ENCODE results near the gene TNS4.

The TNS4 gene

DNA sequence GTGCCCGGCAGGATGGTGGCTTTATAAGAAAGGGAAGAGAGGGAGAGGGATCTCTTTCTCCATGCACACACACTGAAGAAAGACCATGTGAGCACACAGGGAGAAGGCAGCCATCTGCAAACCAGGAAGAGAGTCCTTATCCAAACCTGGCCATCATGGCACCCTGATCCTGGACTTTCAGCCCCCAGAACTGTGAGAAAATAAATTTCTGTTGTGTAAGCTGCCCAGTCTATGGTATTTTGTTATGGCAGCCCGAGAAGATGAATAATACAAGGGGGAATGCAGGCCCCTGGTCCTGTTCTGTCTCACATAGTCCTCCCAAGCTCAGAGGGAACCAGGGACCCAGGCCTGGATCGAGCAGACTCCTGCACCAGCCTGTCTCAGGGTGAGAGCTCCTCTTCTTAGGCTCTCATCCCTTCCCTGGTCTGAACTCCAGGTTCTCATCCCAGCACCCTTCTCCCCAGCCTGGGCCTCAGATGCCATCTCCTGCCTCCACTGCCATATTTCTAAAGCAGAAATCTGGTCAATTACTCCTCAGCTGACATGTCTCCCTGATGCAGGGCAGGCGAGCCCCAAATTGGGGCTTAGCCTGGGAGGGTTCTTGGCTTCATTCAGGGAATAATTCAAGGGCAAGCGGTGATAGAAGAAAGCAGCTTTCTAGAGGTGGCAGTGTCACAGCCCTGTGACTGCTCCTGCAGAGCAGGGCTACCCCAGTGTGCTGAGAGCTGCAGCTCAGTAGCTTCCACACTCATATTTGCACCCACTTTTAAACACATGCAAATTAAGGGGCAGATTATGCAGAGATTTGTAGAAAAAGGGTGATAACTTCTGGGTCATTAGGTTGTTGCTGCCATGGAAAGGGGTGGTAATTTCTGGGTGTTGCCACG, 29.3 kb downstream of the TNS4 start:
- no peak for DNase-seq (ENCODE audit: low read depth)

DNA sequence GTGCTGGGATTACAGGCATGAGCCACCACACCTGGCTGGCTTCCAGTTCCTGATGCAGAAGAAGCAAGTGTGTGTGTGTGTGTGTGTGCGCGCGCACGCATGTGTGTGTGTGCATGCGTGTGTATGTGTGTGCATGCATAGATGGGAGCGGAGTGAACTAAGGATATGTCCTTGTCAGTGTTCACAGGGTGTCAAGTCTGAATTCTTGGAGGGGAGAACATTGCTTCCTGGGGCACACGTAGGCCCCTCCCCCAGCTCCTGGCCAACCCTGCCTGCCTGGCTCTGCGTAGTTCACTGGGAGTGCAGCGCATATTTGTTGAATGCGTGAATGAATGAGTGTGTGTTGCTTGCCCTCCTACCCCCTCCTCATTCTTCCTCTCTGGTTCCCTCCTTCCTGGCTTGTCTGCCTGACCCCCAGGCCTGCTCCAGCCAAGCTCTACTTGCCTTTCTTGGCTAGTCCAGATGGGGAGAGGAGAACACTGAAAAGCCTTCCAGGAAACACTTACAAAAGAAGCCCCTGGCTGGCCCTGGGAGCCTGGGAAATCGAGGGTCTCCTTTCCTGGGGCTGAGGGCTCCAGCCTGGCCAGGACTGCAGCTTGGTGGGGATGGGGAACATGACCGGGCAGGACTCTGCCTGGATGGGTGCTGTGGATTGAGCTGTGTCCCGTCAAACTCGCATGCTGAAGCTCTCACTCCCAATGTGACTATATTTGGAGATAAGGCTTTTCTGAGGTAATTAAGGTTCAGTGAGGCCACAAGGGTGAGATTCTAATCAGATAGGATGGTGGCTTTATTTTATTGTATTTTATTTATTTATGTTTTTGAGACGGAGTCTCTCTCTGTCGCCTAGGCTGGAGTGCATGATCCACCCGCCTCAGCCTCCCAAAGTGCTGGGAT, 30.2 kb downstream of the TNS4 start:
- DNase-seq (ENCODE audit: low read depth), result no peak

DNA sequence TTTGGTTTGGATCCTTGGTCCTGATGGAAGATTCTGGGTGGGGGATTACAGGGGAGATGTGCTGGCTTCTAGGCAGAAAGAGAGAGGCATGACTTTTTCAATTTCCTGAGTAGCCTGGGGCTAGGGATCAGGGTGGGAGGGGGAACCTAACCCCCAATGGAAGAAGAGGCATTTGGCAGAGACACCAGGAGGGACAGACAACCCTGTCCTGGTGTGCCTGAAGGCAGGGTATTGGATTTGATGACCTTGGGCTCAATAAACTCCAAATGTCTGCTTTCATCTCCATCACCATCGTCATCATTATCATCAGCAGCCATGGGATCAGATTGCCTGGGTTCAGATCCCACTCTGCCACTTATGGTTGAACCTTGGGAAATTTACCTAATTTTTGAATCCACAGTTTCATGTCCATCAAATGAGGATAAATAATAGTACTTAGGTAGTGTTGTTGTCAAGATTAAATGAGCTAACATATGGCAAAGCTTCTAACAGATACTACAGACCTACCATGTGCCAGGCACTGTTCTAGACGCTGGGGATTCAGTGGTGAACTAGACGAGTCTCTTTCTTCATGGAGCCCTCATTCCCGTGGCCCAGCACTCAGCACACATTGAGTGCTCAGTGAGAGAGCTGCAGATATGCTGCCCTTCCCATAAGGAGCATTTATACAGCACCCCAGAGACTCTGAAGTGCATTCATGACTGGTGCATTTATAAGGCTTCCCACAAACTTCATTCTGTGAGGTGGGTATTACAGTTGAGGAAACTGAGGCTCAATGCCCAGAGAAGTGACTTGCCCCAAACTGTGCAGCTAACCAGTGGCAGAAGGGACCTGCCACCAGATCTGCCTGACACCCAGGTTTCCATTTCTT, 31.4 kb downstream of the TNS4 start:
- no peak for DNase-seq (ENCODE audit: low read depth)

DNA sequence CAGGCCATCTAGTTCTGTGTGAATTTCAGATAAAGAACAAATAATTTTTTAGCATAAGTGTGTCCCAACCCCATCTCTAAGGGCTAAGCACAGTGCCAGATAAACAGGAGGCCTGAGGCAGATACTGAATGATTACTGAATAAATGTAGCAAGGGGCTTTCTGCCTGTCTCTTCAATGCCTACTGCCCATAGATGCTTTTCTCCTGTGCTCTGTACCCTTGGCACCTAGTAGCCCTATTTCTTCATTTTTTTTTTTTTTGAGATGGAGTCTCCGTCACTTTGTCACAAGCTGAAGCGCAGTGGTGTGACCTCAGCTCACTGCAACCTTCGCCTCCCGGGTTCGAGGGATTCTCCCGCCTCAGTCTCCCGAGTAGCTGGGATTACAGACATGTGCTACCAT, 32.9 kb downstream of the TNS4 start:
- no peak for DNase-seq (ENCODE audit: low read depth)

DNA sequence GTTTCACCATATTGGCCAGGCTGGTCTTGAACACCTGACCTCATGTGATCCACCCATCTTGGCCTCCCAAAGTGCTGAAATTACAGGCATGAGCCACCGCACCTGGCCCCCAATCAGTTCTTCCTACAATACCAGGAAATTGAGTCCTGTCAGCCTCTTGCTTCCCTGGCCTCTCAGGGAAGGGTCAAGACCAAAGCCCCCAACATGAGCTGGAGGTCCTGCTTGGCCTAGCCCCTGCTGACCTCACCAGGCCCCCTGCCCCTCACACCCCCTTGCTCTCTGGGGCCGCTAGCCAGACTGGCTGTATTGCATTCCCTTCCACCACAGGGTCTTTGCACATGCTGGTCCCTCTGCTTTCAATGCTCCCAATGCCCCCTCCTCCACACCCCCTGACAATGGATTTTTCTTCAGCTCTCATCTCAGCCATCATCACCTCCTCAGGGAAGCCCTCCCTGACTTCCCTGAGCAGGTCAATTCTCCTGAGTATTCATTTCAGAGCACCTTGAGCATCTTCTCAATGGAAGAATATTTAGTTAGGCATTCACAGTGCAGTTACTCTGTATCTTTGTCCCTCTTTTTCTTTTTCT, 34.0 kb downstream of the TNS4 start:
- DNase-seq (ENCODE audit: low read depth), result no peak

DNA sequence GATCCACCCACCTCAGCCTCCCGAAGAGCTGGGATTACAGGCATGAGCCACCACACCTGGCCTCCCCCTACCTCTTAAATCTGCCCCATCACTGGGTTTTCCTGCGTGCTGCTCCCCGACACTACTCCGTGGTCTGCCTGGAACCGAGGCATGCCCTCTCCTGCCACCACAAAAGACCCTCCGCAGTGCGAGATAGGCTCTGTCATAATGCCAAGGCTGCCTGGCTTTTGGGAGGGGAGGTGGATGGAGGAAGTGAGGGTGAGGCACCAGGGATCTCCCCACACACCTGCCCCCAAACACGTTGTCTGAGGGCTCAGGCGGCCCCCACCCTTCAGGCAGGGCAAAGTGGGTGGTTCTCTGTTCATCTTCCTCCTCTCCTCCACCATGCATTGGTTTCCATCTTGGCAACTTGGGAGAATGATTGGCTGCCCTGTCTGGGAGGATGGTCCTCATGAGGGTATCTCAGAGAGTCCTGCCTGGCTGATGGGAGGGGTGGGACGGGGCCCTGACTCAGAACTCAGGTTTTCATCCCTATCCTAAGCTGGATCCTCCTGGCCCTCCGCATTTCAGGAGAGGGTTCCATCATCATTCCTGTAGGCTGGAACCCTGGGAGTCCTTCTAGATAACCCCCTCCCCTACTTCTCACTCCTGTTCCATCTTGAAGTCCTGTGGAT, 35.0 kb downstream of the TNS4 start:
- DNase-seq (ENCODE audit: low read depth), result no peak

DNA sequence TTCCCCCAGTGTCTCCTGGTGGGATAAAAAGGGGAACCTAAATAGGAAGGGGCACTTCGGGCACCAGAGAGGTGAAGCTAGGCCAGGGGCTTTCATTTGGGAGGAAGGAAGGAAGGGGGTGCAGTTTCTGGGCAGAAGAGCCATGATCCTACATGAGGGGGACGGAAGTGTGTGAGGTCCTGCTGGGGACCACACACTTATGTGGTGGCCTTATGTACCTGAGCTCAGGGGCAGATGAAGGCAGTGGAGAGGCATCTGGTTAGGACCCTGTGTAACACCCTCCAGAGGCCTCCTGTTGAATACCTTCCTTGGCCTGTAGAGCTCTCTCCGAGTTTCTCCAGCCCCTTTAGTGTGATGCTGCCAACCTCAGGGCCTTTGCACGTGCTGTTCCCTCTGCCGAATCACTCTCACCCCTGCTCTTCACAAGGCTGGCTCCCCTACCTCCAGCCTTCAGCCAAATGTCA, 37.0 kb downstream of the TNS4 start:
- no peak for DNase-seq (ENCODE audit: low read depth)

DNA sequence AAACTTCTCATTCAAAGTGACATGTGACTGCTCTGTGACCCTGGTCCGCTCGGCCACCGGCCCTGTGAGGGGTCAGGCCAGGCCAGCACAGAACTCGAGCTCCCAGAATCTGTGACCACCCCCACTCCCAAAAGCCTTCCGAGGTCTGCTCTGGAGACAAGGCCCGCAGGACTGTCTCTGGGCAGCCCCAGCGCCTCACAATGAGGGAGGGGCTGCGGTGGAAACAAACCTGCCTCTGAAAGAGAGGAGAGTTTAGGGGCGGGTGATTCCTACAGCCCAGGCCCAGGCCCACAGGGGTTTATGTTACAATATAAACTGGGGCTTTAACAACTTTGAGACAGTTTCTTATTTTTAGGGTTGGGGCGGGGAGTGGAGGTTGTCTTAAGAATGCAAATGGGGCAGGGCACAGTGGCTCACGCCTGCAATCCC, 38.3 kb downstream of the TNS4 start:
- DNase-seq (ENCODE audit: low read depth), result no peak

DNA sequence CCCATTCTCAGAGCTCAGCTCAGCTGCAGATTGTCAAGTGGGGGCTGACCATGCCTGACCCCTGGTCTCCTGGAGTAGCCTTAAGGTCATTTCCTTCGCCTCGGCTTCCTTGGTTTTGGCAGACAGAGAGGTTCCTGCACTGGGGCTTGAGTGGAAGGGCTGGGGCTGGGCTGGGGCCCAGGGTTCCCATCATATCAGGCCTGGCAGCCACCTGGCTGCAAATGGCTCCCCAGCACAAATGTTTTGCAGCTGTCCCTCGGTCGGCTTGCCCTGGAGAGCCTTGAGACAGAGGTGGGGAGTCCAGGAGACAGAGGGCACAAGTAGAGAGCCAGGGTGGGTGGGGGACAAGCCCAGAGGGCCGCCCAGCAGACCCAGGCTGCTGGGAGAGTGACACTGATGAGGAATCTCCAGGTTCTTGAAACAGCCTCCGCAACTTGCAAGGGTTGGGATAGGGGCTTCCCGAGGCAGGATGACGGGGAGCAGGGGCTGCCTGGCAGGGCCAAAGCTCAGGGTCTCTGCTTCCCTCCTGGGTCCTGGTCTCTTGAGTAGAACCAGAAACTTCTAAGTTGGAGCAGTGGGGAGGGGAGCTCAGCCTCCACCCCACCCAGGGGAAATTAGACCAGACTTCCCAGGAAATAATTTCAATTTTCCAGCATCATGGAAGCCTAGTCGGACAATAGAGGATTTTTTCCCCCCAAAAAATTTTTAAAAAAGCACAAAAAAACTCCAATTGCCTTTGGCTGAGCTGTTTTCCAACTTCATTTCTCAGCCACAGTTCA, 38.9 kb downstream of the TNS4 start:
- no peak for DNase-seq (ENCODE audit: low read depth)

DNA sequence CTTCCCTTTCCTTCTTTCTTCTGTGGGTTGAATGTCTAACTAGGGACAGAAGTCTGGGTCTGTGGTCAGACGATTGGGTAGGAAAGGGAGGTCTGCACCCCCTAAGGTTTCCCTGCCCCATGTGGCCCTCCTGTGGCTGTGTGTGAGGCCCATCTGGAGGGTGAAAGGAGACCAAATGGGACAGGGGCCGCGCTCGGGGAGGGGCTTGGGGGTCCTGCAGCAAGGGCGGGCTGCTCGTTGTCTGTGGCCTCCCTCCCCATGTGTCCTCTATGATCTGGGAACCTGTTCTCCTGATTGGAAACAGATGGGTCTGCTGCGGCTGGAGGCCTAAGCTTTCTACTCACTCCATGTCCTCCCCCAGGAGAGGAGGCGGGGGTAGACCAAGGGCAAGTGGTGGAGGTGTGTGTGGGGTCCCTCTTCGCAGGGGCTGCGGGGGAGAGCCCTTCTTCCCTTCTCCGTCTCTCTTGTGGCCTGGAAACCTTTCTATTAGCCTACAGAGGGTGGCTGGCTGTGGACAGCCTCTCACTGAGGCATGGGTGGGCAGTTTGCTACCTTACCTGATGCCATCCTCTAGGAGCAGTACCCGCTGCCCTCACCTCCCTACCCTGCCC, 39.6 kb downstream of the TNS4 start:
- no peak for DNase-seq (ENCODE audit: low read depth)

DNA sequence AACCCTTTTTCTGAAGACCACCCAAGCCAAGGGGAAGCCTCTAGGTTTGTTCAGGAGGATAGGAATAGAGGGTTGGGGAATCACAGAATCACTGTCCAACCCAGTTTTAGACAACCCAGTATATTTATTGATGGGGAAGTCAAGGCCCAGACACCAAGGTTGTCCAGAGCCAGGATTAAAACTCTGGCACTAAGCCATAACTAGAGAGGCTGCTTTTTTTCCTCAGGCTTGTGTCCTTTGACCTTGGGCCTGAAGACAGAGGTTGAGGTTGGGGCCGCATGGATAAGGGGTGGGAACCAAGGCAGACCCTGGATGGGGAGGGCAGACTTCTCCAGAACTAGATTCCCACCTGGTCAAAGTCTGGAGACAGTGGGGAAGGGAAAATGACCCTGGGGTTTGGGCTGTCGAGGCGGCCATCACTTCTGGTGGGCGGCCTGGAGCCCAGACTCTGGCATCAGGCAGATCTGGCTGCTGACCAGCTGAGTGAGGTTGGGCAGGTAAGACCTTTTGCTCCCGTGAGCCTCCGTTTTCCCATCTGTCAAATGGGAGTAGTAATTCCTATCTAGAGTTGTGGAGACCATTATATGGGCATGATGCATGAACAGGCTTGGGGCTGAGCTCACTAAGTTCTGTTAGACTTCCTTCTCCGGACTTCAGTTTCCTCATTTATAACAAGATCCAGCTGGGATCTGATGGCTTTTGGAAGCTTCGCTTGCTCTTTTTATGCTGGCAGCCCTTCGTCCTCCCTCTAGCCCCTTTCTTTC, 40.3 kb downstream of the TNS4 start:
- no peak for DNase-seq (ENCODE audit: low read depth)

DNA sequence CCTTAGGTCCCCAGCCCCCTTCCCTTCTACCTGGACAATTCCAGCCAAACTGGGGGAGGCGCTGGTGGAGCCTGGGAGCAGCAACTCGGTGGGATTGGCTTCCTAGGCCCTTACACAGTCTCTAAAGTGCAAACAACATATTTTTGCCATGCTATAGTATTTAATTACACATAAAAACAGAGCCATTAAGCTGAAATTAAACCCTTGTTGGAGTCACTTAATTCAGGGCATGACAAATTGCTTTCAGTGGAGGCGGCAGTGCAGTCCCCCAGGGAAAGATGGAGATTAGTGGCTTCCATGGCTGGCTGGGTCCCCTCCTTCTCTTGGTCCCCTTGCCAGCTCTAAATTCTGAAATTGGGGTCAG, 40.8 kb downstream of the TNS4 start:
- no peak for DNase-seq (ENCODE audit: low read depth)

DNA sequence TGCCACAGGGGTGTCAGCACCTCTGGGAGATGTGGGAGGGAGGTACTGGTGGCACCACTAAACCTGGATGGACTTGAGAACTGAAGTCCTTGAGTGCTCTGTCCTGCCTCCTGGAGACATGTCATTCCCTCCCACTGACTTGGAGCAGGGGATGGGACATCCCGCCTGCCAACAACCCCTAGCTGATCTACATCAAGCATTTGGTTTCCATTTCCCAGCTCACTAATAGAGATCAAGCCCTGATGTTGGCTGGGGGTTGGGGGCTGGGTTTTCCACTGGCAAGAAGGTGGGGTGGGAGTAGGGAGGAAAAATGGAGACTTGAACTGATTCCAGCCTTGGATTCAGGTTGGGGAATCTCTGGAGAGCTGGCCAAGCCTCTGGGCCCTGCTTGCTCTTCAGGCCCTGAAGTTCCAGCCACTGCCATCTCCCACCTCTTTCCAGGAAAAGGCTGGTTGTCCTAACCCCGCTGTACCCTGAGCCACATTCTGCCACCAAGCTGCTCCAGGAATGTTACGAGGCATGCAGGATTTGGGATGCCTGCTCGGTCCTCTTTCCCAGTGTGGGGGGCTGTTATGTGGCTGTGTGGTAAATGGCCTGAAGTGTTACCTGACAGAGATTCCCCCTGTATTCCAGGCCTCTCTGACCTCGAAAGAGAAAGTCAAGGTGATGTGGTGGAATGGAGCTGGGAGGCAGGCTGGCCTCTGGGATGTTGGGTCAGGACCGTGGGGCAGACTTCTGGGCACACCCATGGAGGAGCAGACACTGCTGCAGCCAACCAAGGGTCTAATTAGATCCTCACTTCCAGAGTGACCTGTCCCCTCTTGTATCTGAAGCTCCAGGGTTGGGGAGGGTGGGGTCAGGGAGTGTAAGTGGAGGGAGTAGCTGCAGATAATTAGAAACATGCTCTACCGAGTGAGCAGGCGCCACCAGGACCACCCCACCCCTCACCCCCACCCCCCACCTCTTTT, 41.5 kb downstream of the TNS4 start:
- no peak for DNase-seq (ENCODE audit: low read depth)

DNA sequence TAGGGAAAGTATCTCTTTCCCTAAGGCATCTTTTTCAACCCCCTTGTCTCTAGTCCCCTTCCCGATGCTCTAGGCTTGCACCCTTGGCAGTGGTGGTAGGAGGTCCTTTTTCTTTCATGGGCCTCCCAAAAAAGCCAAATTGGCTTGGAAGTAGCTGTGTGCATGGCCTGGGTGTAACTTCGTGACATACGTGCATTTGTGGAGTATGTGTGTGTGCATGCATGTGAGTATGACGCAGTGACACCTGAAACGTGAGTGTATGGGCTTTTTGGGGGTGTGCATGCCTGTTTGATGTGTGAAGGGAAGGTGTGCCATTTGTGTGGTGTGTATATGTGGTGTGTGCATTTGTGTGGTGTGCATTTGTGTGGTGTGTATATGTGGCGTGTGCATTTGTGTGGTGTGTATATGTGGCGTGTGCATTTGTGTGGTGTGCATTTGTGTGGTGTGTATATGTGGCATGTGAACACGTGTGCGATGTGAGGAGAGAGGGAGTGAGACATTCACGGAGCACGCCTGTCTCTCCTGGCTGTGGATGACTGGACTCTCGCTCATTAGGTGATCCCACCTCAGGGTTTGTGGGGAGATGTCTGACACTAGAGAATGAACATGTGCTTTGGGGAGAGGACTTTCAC, 42.5 kb downstream of the TNS4 start:
- DNase-seq (ENCODE audit: low read depth), result no peak

DNA sequence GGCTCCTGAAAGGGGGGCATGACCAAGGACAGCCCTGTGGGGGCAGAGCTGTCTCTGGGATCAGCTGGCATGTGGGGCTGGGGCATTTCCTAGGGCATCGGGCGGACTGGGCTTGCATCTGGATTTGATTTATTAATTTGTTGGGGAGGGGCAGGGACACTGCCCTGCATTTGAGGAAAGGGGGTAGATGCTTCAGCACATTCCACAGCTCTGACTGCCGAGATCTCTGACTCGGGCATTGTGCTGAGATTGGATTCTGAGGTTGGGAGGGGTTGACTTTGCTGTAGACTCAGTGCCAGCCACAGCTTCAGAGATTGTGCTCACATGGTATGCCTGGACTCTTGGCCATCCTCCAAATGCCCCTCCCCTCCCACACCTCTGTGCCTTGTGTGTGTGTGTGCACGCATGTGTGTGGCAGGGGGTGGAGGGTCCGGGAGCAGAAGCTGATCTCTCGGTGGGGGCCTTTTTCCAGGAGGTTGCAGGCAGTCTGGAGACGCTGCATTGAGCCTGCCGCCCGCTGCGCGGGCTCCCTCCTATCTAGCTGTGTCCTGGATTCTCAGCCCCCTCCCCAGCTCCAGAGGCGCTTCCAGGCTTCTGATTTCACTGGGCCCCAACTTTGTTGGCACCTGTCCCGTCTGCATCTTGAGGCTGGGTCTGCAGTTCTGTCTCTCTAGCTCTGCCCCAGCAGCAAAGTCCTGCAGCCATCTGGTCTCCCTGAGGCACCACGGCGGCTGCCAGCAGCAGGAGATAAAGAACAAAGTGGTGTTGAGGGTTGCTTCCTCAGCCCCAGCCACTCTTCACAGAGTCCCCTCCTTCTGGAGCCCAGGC, 43.2 kb downstream of the TNS4 start:
- DNase-seq (ENCODE audit: low read depth), result peak; percentile 74

DNA sequence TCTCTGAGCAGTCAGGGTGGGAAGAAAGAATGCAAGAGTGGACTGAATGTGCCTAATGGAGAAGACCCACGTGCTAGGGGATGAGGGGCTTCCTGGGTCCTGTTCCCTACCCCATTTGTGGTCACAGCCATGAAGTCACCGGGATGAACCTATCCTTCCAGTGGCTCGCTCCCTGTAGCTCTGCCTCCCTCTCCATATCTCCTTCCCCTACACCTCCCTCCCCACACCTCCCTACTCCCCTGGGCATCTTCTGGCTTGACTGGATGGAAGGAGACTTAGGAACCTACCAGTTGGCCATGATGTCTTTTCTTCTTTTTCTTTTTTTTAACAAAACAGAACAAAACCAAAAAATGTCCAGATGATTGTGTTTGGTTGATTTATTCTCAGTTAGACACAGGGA, 44.1 kb downstream of the TNS4 start:
- no peak for DNase-seq (ENCODE audit: low read depth)

Measured in GM04504 (cell line).